Chondrocyte (in vitro differentiated cells): ENCODE measurements around the gene ACAA2. TPM values are rescaled to one million over a fixed set of nuclear protein-coding genes. Genes with fewer than 3 reads are reported as not detected.

Experiments used
- DNase-seq: peaks from one replicate; pipeline ENCODE4 v3.0.0; 2021; ENCODE audit warnings: mixed read lengths, low spot score
- H3K27ac Mint-ChIP-seq: one replicate; pipeline ENCODE4 v1.8.0; 2021; ENCODE audit warnings: mild to moderate bottlenecking, moderate library complexity, mixed read lengths; ENCODE audit not compliant: unreplicated experiment
- H3K27me3 Mint-ChIP-seq: 2 replicates; pipeline ENCODE4 v1.8.0; 2021; ENCODE audit warnings: low read depth, mixed read lengths
- H3K36me3 Mint-ChIP-seq: 2 replicates; pipeline ENCODE4 v1.8.0; 2021; ENCODE audit warnings: low read depth, mixed read lengths
- H3K4me1 Mint-ChIP-seq: 2 replicates; pipeline ENCODE4 v1.8.0; 2021; ENCODE audit warnings: low read depth, mild to moderate bottlenecking, mixed read lengths
- H3K4me3 Mint-ChIP-seq: one replicate; pipeline ENCODE4 v1.8.0; 2021; ENCODE audit warnings: mild to moderate bottlenecking, moderate library complexity, mixed read lengths; ENCODE audit not compliant: unreplicated experiment
- H3K9me3 Mint-ChIP-seq: 2 replicates; pipeline ENCODE4 v1.8.0; 2021; ENCODE audit warnings: low read depth, mixed read lengths
- CTCF ChIP-seq: fragments of 200-600 bp; sonication (generic); IDR thresholded peaks from 2 replicates; pipeline ENCODE4 v1.5.0; 2021; ENCODE audit warnings: antibody characterized with exemption, mild to moderate bottlenecking, moderate library complexity
- total RNA-seq: library from RNA; stranded (reverse); gene quantifications from 3 replicates; pipeline ENCODE4 v1.2.1, GENCODE V29; 2021

ACAA2 gene
- total RNA-seq, 1 donor from 2014 or later = 60.3 TPM

DNA sequence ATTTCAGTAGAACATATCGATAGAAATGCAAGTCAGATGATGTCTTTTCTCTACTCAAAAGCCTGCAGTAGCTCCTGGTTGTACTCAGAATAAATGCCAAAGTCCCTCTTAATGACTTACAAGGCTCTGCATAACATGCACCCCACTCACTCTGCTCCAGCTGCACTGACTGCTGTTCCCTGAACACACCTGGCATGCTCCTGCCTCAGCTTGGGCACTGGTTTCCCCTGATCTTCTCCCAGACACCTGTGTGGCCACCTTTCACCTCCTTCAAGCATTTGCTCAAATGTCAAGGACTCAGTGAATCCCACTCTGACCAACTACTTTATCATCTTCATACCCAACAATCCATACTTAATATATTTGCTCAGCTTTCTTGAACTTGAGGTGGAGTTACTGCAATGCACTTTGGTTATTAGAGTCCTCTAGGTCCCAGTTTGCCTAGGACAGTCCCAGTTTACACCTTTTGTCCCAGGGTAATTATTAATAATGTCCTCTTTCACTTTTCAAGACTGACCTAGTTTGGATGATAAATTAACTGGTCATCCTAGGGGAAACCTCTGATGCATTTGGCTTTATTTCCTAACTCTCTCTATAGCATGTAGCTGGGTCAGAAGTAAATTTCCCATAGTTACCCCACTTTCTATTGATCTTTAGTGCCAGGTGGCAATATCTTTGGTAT, 44.1 kb downstream of the ACAA2 start:
- Mint-ChIP-seq H3K27me3 (peaks cover 2% of the 10 kb centered on the region), H3K4me1 (no peaks in the 10 kb centered on the region), H3K36me3 (no peaks in the 10 kb centered on the region), H3K27ac (no peak overlapping the region), H3K9me3 (no peaks in the 10 kb centered on the region), H3K4me3 (no peak overlapping the region)
- no peak for DNase-seq
- no peak for TF ChIP-seq CTCF

DNA sequence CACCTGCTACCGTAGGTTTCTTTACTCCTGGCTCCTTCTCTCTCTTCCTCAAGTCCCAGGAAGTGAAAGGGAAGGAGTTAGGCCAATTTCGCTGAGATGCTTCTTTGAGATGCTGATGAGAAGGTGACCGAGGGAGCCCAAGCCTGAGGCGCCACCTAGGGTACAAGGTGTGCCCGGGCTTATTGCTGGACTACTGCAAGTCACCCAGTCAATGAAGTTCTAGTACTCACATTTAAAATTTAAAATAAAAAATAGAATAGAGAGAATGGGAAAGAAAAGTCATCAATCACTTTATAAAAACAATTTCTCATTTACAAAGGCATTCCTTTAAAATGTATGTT, 45.3 kb downstream of the ACAA2 start:
- DNase-seq = no peak
- Mint-ChIP-seq H3K4me3 (no peak overlapping the region), H3K27ac (no peak overlapping the region), H3K4me1 (peaks cover 8% of the 10 kb centered on the region), H3K36me3 (no peaks in the 10 kb centered on the region), H3K27me3 (peaks cover 2% of the 10 kb centered on the region), H3K9me3 (no peaks in the 10 kb centered on the region)
- TF ChIP-seq CTCF = peak; percentile 78

DNA sequence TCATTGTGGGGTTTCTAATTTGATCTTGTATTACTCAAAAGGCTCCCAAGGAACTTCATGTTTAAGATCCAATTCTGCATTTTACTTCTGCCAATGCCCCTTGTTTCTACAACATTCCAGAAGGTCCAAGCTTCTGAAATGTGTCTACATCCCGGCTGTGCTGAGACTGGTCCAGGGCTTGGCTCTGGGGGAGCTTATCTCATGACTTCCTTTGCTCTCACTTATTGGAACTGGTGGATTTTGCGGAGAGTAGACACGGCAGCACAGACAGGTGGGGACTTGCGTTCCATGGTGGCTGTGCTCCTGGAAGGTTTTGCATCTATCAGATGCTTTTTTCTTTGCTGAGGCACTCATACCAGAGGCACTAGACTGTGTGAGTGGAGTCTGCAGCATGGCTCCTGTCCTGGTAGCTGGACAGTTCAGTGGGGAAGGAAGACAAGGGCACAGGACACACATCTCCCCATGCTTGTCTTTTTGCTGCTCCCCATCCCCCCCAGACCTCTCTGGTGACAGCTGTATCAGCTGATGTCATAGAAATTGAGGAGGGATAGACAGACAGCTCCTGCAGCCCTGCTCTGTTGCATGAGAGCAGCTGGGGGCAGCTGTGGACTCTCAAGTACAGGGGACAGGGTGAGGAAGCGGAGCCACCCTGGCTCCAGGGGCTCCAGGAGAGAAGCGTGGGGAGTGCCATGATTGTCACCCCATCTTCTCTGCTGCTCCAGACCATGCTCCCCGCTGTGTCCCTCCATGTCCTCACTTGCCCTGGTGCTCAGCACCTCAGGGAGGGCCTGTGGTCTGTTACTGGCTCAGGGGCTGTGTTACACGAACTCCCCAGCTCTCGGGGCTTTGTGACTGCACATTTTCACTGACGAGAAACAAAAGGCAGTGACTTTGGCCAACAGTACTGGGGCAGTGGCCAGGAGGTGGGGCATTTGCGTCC, 46.0 kb downstream of the ACAA2 start:
- no peak overlapping the region for H3K27ac Mint-ChIP-seq
- no peak for TF ChIP-seq CTCF
- H3K4me3 Mint-ChIP-seq = no peak overlapping the region
- peaks cover 2% of the 10 kb centered on the region for H3K27me3 Mint-ChIP-seq
- no peaks in the 10 kb centered on the region for H3K9me3 Mint-ChIP-seq
- H3K4me1 Mint-ChIP-seq = peaks cover 8% of the 10 kb centered on the region
- no peak for DNase-seq
- no peaks in the 10 kb centered on the region for H3K36me3 Mint-ChIP-seq

- peaks cover 8% of the 10 kb centered on the region for H3K4me1 Mint-ChIP-seq
- no peaks in the 10 kb centered on the region for H3K36me3 Mint-ChIP-seq
- H3K4me3 Mint-ChIP-seq = no peak overlapping the region
- no peak for DNase-seq
- H3K9me3 Mint-ChIP-seq = no peaks in the 10 kb centered on the region
- no peak overlapping the region for H3K27ac Mint-ChIP-seq
- TF ChIP-seq CTCF = no peak
- H3K27me3 Mint-ChIP-seq = peaks cover 2% of the 10 kb centered on the region
Measured at GRCh38 chr18:49766646-49767045, 46.7 kb downstream of the ACAA2 start.

GRCh38 chr18:49764032-49764431, 49.3 kb downstream of the ACAA2 start:
- TF ChIP-seq CTCF = no peak
- Mint-ChIP-seq H3K27ac (no peak overlapping the region), H3K4me1 (peaks cover 8% of the 10 kb centered on the region), H3K4me3 (no peak overlapping the region), H3K9me3 (no peaks in the 10 kb centered on the region), H3K27me3 (peaks cover under 1% of the 10 kb centered on the region), H3K36me3 (no peaks in the 10 kb centered on the region)
- no peak for DNase-seq
